MM.1S (cell line): Measurements from ENCODE around the gene DPH1.

Experiments
- EZH2 ChIP-seq: fragments of 300-600 bp; sonication (generic); optimal IDR thresholded peaks from 2 replicates; pipeline ENCODE3; 2017; ENCODE audit warnings: low read depth, mild to moderate bottlenecking, antibody characterized with exemption, low read length, mixed read lengths
- EZH2phosphoT487 ChIP-seq: fragments of 300-600 bp; sonication (generic); IDR thresholded peaks from 2 replicates; pipeline ENCODE4 v1.6.1; 2018; ENCODE audit warnings: antibody characterized with exemption, low read length
- TF ChIP-seq, protein P1 (sequence below): fragments of 300-600 bp; sonication (generic); IDR thresholded peaks from 2 replicates; pipeline ENCODE4 v1.5.1; 2016; ENCODE audit warnings: antibody characterized with exemption, low read length, mixed read lengths

DNA sequence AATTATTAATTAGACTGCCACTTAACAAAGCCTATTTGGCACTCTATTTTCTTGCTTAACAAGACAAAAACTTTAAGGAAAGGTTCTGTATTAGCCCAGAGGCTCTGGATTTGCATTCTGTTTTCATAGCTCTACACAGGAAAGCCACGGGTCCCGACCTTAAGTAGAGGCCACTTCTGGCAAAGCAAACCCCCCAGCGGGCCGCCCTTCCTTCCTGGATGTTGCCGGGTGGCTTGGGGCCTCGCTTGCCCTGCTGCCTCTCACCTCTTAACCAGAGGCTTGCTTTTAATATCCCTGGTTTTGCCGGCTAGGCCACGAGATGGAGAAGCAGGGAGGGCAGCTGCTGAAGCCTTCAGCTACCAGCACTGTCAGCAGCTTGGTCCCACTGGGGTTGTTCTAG is 9.2 kb upstream of the DPH1 start:
- TF ChIP-seq, protein P1, sequence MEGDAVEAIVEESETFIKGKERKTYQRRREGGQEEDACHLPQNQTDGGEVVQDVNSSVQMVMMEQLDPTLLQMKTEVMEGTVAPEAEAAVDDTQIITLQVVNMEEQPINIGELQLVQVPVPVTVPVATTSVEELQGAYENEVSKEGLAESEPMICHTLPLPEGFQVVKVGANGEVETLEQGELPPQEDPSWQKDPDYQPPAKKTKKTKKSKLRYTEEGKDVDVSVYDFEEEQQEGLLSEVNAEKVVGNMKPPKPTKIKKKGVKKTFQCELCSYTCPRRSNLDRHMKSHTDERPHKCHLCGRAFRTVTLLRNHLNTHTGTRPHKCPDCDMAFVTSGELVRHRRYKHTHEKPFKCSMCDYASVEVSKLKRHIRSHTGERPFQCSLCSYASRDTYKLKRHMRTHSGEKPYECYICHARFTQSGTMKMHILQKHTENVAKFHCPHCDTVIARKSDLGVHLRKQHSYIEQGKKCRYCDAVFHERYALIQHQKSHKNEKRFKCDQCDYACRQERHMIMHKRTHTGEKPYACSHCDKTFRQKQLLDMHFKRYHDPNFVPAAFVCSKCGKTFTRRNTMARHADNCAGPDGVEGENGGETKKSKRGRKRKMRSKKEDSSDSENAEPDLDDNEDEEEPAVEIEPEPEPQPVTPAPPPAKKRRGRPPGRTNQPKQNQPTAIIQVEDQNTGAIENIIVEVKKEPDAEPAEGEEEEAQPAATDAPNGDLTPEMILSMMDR: no peak
- TF ChIP-seq EZH2phosphoT487 (no peak), EZH2 (no peak)
